Stimulated activated CD4-positive, alpha-beta T cell treated with anti-CD3 and anti-CD28 coated beads, Interleukin-12 subunit alpha, Interleukin-12 subunit beta, amount 100 ng/mL, for 48 hours (primary cell): ENCODE results near the gene REPS1.
"Not testable (repeated sequence)": the region's sequence is repeated elsewhere in the genome, so short reads cannot be mapped to it uniquely, and the experiment has no call there.

Source experiments
- DNase-seq, 3 donors: peaks; one replicate each; pipeline ENCODE4 v3.0.0-alpha.2; 2020; ENCODE audit warnings: low read depth in 2 of 3, low spot score in 1 of 3

REPS1 gene

GRCh38 chr6:138987643-138988468 lies at the start of gene REPS1:
TSS of gene REPS1 (minus strand) at chr6:138988253. CDS start at chr6:138987682, 571 bp downstream.
- peak; percentile 84 to 88 (median 88) for DNase-seq

GRCh38 chr6:139037490-139037889 lies 49.4 kb upstream of the REPS1 start:
- DNase-seq: no peak

- no peak for DNase-seq
Measured at GRCh38 chr6:139030228-139030963, 42.3 kb upstream of the REPS1 start.

GRCh38 chr6:139029470-139030227 lies 41.6 kb upstream of the REPS1 start:
- peak in 1 of 3 donors; percentile 23 for DNase-seq

GRCh38 chr6:139028658-139029469 lies 40.8 kb upstream of the REPS1 start, which contains the start of gene ABRACL:
TSS of gene ABRACL (plus strand) at chr6:139028745. CDS start at chr6:139034161, 5,416 bp downstream.
- DNase-seq: peak; percentile 79 to 84 (median 83)

GRCh38 chr6:139028215-139028657 lies 40.2 kb upstream of the REPS1 start:
- DNase-seq: no peak

GRCh38 chr6:139027620-139028182 lies 39.6 kb upstream of the REPS1 start:
- peak; percentile 41 to 57 (median 43) for DNase-seq

GRCh38 chr6:139025416-139025815 lies 37.4 kb upstream of the REPS1 start:
- DNase-seq: not testable (repeated sequence)

GRCh38 chr6:139020689-139021088 lies 32.6 kb upstream of the REPS1 start:
- DNase-seq: no peak

- DNase-seq: no peak
Measured at GRCh38 chr6:139019722-139020121, 31.7 kb upstream of the REPS1 start.

- no peak for DNase-seq
Measured at GRCh38 chr6:139017227-139017626, 29.2 kb upstream of the REPS1 start.

GRCh38 chr6:139016337-139017213 lies 28.5 kb upstream of the REPS1 start:
- no peak for DNase-seq

- no peak for DNase-seq
Measured at GRCh38 chr6:139014945-139015344, 26.9 kb upstream of the REPS1 start.

GRCh38 chr6:139013185-139013800 lies 25.2 kb upstream of the REPS1 start:
- DNase-seq: no peak

- no peak for DNase-seq
Measured at GRCh38 chr6:139011980-139012379, 23.9 kb upstream of the REPS1 start.

GRCh38 chr6:139010674-139011073 lies 22.6 kb upstream of the REPS1 start:
- no peak for DNase-seq

- DNase-seq: no peak
Measured at GRCh38 chr6:139008117-139008516, 20.1 kb upstream of the REPS1 start.

- no peak for DNase-seq
Measured at GRCh38 chr6:139007428-139007827, 19.4 kb upstream of the REPS1 start.

GRCh38 chr6:139006477-139006876 lies 18.4 kb upstream of the REPS1 start:
- no peak for DNase-seq
